K562 (cell line): ENCODE data around the gene PFN3. TPM values are rescaled to one million over a fixed set of nuclear protein-coding genes. Genes with fewer than 3 reads are reported as not detected.

ENCODE experiments used
- ATF1 ChIP-seq, 2 experiments: fragments of 450-650 bp in 1 of 2; IDR thresholded peaks; 2 replicates each; pipeline ENCODE4 v1.6.1; 2016; ENCODE audit warnings: missing compliant biosample characterization in 1 of 2, missing genetic modification characterization in 1 of 2
- DIDO1 ChIP-seq: fragments of 450-650 bp; IDR thresholded peaks from 2 replicates; pipeline ENCODE4 v1.6.1; 2016; ENCODE audit warnings: low read depth, missing biosample characterization, missing genetic modification characterization
- E2F3 ChIP-seq: fragments of 250-450 bp; sonication (Bioruptor Pico); IDR thresholded peaks from 2 replicates; pipeline ENCODE4 v1.4.0; 2020; ENCODE audit warnings: mild to moderate bottlenecking
- ETV5 ChIP-seq: sonication (generic); formaldehyde crosslinking; IDR thresholded peaks from 2 replicates; pipeline ENCODE4 v1.4.0; 2020; ENCODE audit warnings: low read depth, mild to moderate bottlenecking, missing genetic modification reagents
- GABPB1 ChIP-seq: sonication (generic); formaldehyde crosslinking; IDR thresholded peaks from 2 replicates; pipeline ENCODE4 v1.8.0; 2022; ENCODE audit warnings: mild to moderate bottlenecking, missing genetic modification reagents
- GATA2 ChIP-seq: sonication (generic); formaldehyde crosslinking; IDR thresholded peaks from 2 replicates; pipeline ENCODE4 v1.4.0; 2020; ENCODE audit warnings: mild to moderate bottlenecking, missing genetic modification reagents
- GTF2A2 ChIP-seq: IDR thresholded peaks from 2 replicates; pipeline ENCODE4 v1.6.1; 2016; ENCODE audit warnings: mild to moderate bottlenecking, missing genetic modification characterization, missing compliant biosample characterization
- MTA1 ChIP-seq: fragments of 450-650 bp; IDR thresholded peaks from 2 replicates; pipeline ENCODE4 v1.6.1; 2017; ENCODE audit warnings: borderline replicate concordance
- MTA2 ChIP-seq: fragments of 450-650 bp; IDR thresholded peaks from 2 replicates; pipeline ENCODE4 v1.6.1; 2016; ENCODE audit warnings: low read depth
- NFE2L1 ChIP-seq: fragments of 450-650 bp; IDR thresholded peaks from 2 replicates; pipeline ENCODE4 v1.6.1; 2016; ENCODE audit warnings: missing genetic modification characterization, low read depth, mild to moderate bottlenecking, missing compliant biosample characterization, moderate library complexity, borderline replicate concordance
- POLR2A ChIP-seq: fragments of 450-650 bp; conservative IDR thresholded peaks from 2 replicates; pipeline ENCODE4 v1.6.1; 2016
- POLR2AphosphoS2 ChIP-seq: IDR thresholded peaks from 2 replicates; pipeline ENCODE4 v1.6.1; 2012; ENCODE audit warnings: low read length, improper control_type of control experiment
- POLR2B ChIP-seq: fragments of 450-650 bp; IDR thresholded peaks from 2 replicates; pipeline ENCODE4 v1.6.1; 2018; ENCODE audit warnings: low read depth; ENCODE audit not compliant: partially characterized antibody
- POLR2H ChIP-seq: IDR thresholded peaks from 2 replicates; pipeline ENCODE4 v1.6.1; 2016; ENCODE audit warnings: missing genetic modification characterization, low read depth, mild to moderate bottlenecking, control low read depth, missing compliant biosample characterization, moderate library complexity
- RHOXF2B ChIP-seq: fragments of 250-450 bp; sonication (Bioruptor Pico); conservative IDR thresholded peaks from 2 replicates; pipeline ENCODE4 v1.5.1; 2021
- SFPQ ChIP-seq: fragments of 200-400 bp; formaldehyde crosslinking; IDR thresholded peaks from 2 replicates; pipeline ENCODE4 v1.6.1; 2017; ENCODE audit warnings: mild to moderate bottlenecking, low read depth, low read length, moderate library complexity
- SIRT6 ChIP-seq: IDR thresholded peaks from one replicate; pipeline ENCODE4 v1.6.1; 2012; ENCODE audit warnings: low read depth, mild to moderate bottlenecking, control low read depth, inconsistent platforms, low read length, moderate library complexity
- SMARCE1 ChIP-seq: fragments of 450-650 bp; IDR thresholded peaks from 2 replicates; pipeline ENCODE4 v1.7.1; 2016; ENCODE audit warnings: mild to moderate bottlenecking
- SRF ChIP-seq, 2 experiments: fragments of 250-450, 450-650 bp in 1 of 2; sonication (Bioruptor Pico) in 1 of 2; sonication (generic) in 1 of 2; formaldehyde crosslinking; IDR thresholded peaks; 2 replicates each; pipeline versions ENCODE4 v1.5.0 to v1.5.1; 2020 to 2022; ENCODE audit warnings: mild to moderate bottlenecking in 1 of 2, missing genetic modification reagents in 1 of 2
- SUPT5H ChIP-seq: fragments of 450-650 bp; IDR thresholded peaks from 2 replicates; pipeline ENCODE4 v1.6.1; 2016
- THAP7 ChIP-seq: fragments of 250-450 bp; sonication (Bioruptor Pico); IDR thresholded peaks from 2 replicates; pipeline ENCODE4 v1.5.0; 2021
- TRIM24 ChIP-seq, 2 experiments: fragments of 450-650 bp; IDR thresholded peaks; 2 replicates each; pipeline ENCODE4 v1.6.1; 2016
- ZNF655 ChIP-seq: fragments of 250-450 bp; sonication (Bioruptor Pico); IDR thresholded peaks from 2 replicates; pipeline ENCODE4 v1.5.0; 2021
- polyA plus RNA-seq, 8 experiments: library from polyadenylated mRNA; depleted of rRNA in 4 of 8; stranded (reverse) in 5 of 8; unstranded in 3 of 8; fragments of >200 nt; fragmentation: Nextera tagmentation in 2 of 8; fragmentation: Illumina TruSeq in 1 of 8; extraction: Ambion mirVana in 2 of 8; extraction: Trizol in 1 of 8; gene quantifications; 2 replicates each; pipeline versions ENCODE4 v1.2.1 to v1.2.3, GENCODE V29; 2011 to 2014; ENCODE audit warnings: inconsistent platforms in 1 of 8, missing spikeins in 1 of 8
- total RNA-seq, 7 experiments: library from RNA; depleted of rRNA in 6 of 7; stranded (reverse); fragments of >200 nt in 6 of 7; fragmentation: Illumina TruSeq in 2 of 7; extraction: Trizol in 2 of 7; gene quantifications; 2 replicates each; pipeline versions ENCODE4 v1.2.1 to v1.2.3, GENCODE V29; 2011 to 2021; ENCODE audit warnings: low replicate concordance in 1 of 7

PFN3 gene
- total and polyA plus RNA-seq, 9 of the 15 experiments (the other 6 are each of a cell fraction or from before 2014, with no cell fraction given), result not detected

- TF ChIP-seq ETV5 (CRISPR knock-in tag), result no peak
- no peak for TF ChIP-seq SMARCE1
- peak; percentile 34 for TF ChIP-seq SUPT5H
- TF ChIP-seq DIDO1 (tag), result no peak
- TF ChIP-seq MTA1, result 0 out of 2 replicates have a peak, but pooled peaks have one; percentile 19
- peak; percentile 73 for TF ChIP-seq GATA2 (CRISPR knock-in tag)
- TF ChIP-seq RHOXF2B (CRISPR knock-in tag), result no peak
- TF ChIP-seq POLR2A, result peak; percentile 10
- TF ChIP-seq MTA2, result 0 out of 2 replicates have a peak, but pooled peaks have one; percentile 34
- TF ChIP-seq SFPQ, result no peak
- no peak for TF ChIP-seq THAP7 (CRISPR knock-in tag)
- TF ChIP-seq E2F3 (CRISPR knock-in tag), result no peak
- no peak for TF ChIP-seq ZNF655 (CRISPR knock-in tag)
- peak; percentile 59 for TF ChIP-seq POLR2B
- TF ChIP-seq NFE2L1, result no peak
- peak; percentile 54 for TF ChIP-seq POLR2H (tag)
- peak; percentile 61 for TF ChIP-seq POLR2AphosphoS2
- TF ChIP-seq GTF2A2 (tag), result no peak
- TF ChIP-seq ATF1 (CRISPR knock-in tag; IDR thresholded peaks at IDR 0.05), result no peak
- no peak for TF ChIP-seq ATF1 (tag; IDR thresholded peaks at IDR 0.05)
- TF ChIP-seq GABPB1 (CRISPR knock-in tag), result peak; percentile 7; the same call in 1 of the 2 replicates
- no peak for TF ChIP-seq TRIM24 (IDR thresholded peaks at IDR 0.05)
- no peak; a peak in 1 of 4 replicates for TF ChIP-seq SRF (CRISPR knock-in tag; IDR thresholded peaks at IDR 0.05)
- TF ChIP-seq SIRT6, result peak; percentile 23
Observed at GRCh38 chr5:177445052-177445916, 44.8 kb upstream of the PFN3 start (continued).
